HepG2 (cell line): ENCODE results near the gene MTHFD1L. TPM values are rescaled to one million over a fixed set of nuclear protein-coding genes. Genes with fewer than 3 reads are reported as not detected.

Experiments used
- ATF1 ChIP-seq: IDR thresholded peaks from 2 replicates; pipeline ENCODE4 v1.6.1; 2016; ENCODE audit warnings: mild to moderate bottlenecking, control low read depth
- FOXA3 ChIP-seq: IDR thresholded peaks from 2 replicates; pipeline ENCODE4 v1.6.1; 2016; ENCODE audit warnings: missing genetic modification reagents, missing compliant biosample characterization
- MTA3 ChIP-seq: sonication (generic); formaldehyde crosslinking; IDR thresholded peaks from 2 replicates; pipeline ENCODE4 v1.4.0; 2020; ENCODE audit warnings: missing genetic modification reagents
- MYC ChIP-seq: sonication (generic); formaldehyde crosslinking; IDR thresholded peaks from 2 replicates; pipeline ENCODE4 v1.9.0; 2021; ENCODE audit warnings: missing genetic modification reagents, borderline replicate concordance
- NAIF1 ChIP-seq: sonication (generic); formaldehyde crosslinking; IDR thresholded peaks from 2 replicates; pipeline ENCODE4 v1.5.0; 2020; ENCODE audit warnings: mild to moderate bottlenecking, missing genetic modification reagents, borderline replicate concordance
- NFKBIZ ChIP-seq: IDR thresholded peaks from 2 replicates; pipeline ENCODE4 v1.6.1; 2018; ENCODE audit warnings: missing genetic modification reagents, missing compliant biosample characterization
- RARA ChIP-seq: IDR thresholded peaks from 2 replicates; pipeline ENCODE4 v1.6.1; 2016; ENCODE audit warnings: missing genetic modification reagents, missing compliant biosample characterization
- SALL1 ChIP-seq: sonication (generic); formaldehyde crosslinking; IDR thresholded peaks from 2 replicates; pipeline ENCODE4 v1.8.0; 2022; ENCODE audit warnings: mild to moderate bottlenecking, missing genetic modification reagents
- SMYD3 ChIP-seq: sonication (generic); formaldehyde crosslinking; IDR thresholded peaks from 2 replicates; pipeline ENCODE4 v1.8.1; 2023; ENCODE audit warnings: mild to moderate bottlenecking, missing genetic modification reagents
- SNAPC4 ChIP-seq: sonication (generic); formaldehyde crosslinking; IDR thresholded peaks from 2 replicates; pipeline ENCODE4 v1.4.0; 2020; ENCODE audit warnings: mild to moderate bottlenecking, missing genetic modification reagents
- SRF ChIP-seq: IDR thresholded peaks from 2 replicates; pipeline ENCODE4 v1.6.1; 2011; ENCODE audit warnings: mild to moderate bottlenecking, low read depth, low read length, moderate library complexity
- TRIM22 ChIP-seq: fragments of 450-650 bp; IDR thresholded peaks from 2 replicates; pipeline ENCODE4 v1.6.1; 2017
- ZBTB43 ChIP-seq: sonication (generic); formaldehyde crosslinking; conservative IDR thresholded peaks from 2 replicates; pipeline ENCODE4 v1.4.0; 2020; ENCODE audit warnings: missing genetic modification reagents
- ZNF24 ChIP-seq: fragments of 450-650 bp; IDR thresholded peaks from 2 replicates; pipeline ENCODE4 v1.6.1; 2017; ENCODE audit warnings: antibody characterized with exemption, mild to moderate bottlenecking
- ZNF333 ChIP-seq: sonication (generic); formaldehyde crosslinking; IDR thresholded peaks from 2 replicates; pipeline ENCODE4 v1.4.0; 2020; ENCODE audit warnings: mild to moderate bottlenecking, missing genetic modification reagents, borderline replicate concordance
- ZNF33A ChIP-seq: sonication (generic); formaldehyde crosslinking; IDR thresholded peaks from 2 replicates; pipeline ENCODE4 v1.5.1; 2020; ENCODE audit warnings: missing genetic modification reagents, mild to moderate bottlenecking, moderate library complexity, borderline replicate concordance
- ZNF574 ChIP-seq: sonication (generic); formaldehyde crosslinking; IDR thresholded peaks from 2 replicates; pipeline ENCODE4 v1.4.0; 2020; ENCODE audit warnings: missing genetic modification reagents
- ZNF644 ChIP-seq: IDR thresholded peaks from 2 replicates; pipeline ENCODE4 v1.6.1; 2016; ENCODE audit warnings: low read depth
- ZNF737 ChIP-seq: sonication (generic); formaldehyde crosslinking; IDR thresholded peaks from 2 replicates; pipeline ENCODE4 v1.5.0; 2020; ENCODE audit warnings: missing genetic modification reagents, mild to moderate bottlenecking, borderline replicate concordance
- ZSCAN9 ChIP-seq: IDR thresholded peaks from 2 replicates; pipeline ENCODE4 v1.6.1; 2016; ENCODE audit warnings: borderline replicate concordance
- polyA plus RNA-seq, 8 experiments: library from polyadenylated mRNA; depleted of rRNA in 3 of 8; stranded (reverse) in 7 of 8; unstranded in 1 of 8; fragments of >200 nt; fragmentation: Illumina TruSeq in 4 of 8; extraction: Trizol in 4 of 8; gene quantifications; 2 replicates each; pipeline versions ENCODE4 v1.2.1 to v1.2.3, GENCODE V29; 2011 to 2016; ENCODE audit warnings: low read depth in 4 of 8, missing spikeins in 1 of 8, mixed read lengths in 1 of 8; ENCODE audit not compliant: insufficient read depth in 1 of 8
- total RNA-seq, 5 experiments: library from RNA; depleted of rRNA; stranded (reverse); fragments of >200 nt; fragmentation: Illumina TruSeq; extraction: Trizol; gene quantifications; 2 replicates each; pipeline ENCODE4 v1.2.3, GENCODE V29; 2016; ENCODE audit warnings: low read depth in 1 of 5

MTHFD1L gene
- total and polyA plus RNA-seq, 2 of the 13 experiments (the other 11 are each of a cell fraction or from before 2014, with no cell fraction given), result 24.0 to 39.6 TPM

GRCh38 chr6:151069641-151070040 is 204.1 kb downstream of the MTHFD1L start (continued):
- TF ChIP-seq ZBTB43 (CRISPR knock-in tag) (0 out of 2 replicates have a peak, but pooled peaks have one; percentile 24), ZNF644 (CRISPR knock-in tag) (no peak), MYC (no peak), TRIM22 (no peak), SALL1 (CRISPR knock-in tag) (no peak), SRF (no peak), NFKBIZ (CRISPR knock-in tag) (no peak), SMYD3 (CRISPR knock-in tag) (no peak), ZNF574 (CRISPR knock-in tag) (no peak), ATF1 (CRISPR knock-in tag) (no peak), ZNF737 (no peak), ZNF24 (no peak), NAIF1 (no peak), FOXA3 (CRISPR knock-in tag) (peak; percentile 60), SNAPC4 (CRISPR knock-in tag) (no peak), ZNF33A (CRISPR knock-in tag) (no peak), ZNF333 (CRISPR knock-in tag) (no peak), MTA3 (no peak), ZSCAN9 (no peak), RARA (CRISPR knock-in tag) (peak; percentile 45)
